Karpas-422 (cell line): Measurements from ENCODE around the gene GNL3. TPM values are rescaled to one million over a fixed set of nuclear protein-coding genes. Genes with fewer than 3 reads are reported as not detected.

Experiments
- DNase-seq: peaks from one replicate; pipeline ENCODE4 v3.0.0-alpha.2; 2015
- H2AFZ ChIP-seq: fragments of 200-600 bp; sonication (generic); 2 replicates; pipeline ENCODE4 v1.6.1; 2014; ENCODE audit warnings: antibody characterized with exemption, low read length, mixed read lengths
- H3K27ac ChIP-seq: fragments of 200-600 bp; sonication (generic); 2 replicates; pipeline ENCODE4 v1.5.1; 2014; ENCODE audit warnings: mild to moderate bottlenecking, low read length, moderate library complexity
- H3K27me3 ChIP-seq: fragments of 200-600 bp; sonication (generic); 2 replicates; pipeline ENCODE4 v1.6.1; 2014; ENCODE audit warnings: low read length, mixed read lengths
- H3K36me3 ChIP-seq: fragments of 200-600 bp; sonication (generic); 2 replicates; pipeline ENCODE4 v1.6.1; 2014; ENCODE audit warnings: low read length, mixed read lengths; ENCODE audit not compliant: insufficient read depth
- H3K4me1 ChIP-seq: fragments of 200-600 bp; sonication (generic); 2 replicates; pipeline ENCODE4 v1.6.1; 2014; ENCODE audit warnings: mild to moderate bottlenecking, low read length, mixed read lengths
- H3K4me2 ChIP-seq: fragments of 200-600 bp; sonication (generic); 2 replicates; pipeline ENCODE4 v1.6.1; 2014; ENCODE audit warnings: low read length, low read depth, mild to moderate bottlenecking; ENCODE audit not compliant: poor library complexity, severe bottlenecking
- H3K4me3 ChIP-seq: fragments of 200-600 bp; sonication (generic); 2 replicates; pipeline ENCODE4 v1.5.1; 2014; ENCODE audit warnings: mild to moderate bottlenecking, antibody characterized with exemption, low read length, mixed read lengths
- H3K79me2 ChIP-seq: fragments of 200-600 bp; sonication (generic); 2 replicates; pipeline ENCODE4 v1.6.1; 2014; ENCODE audit warnings: mild to moderate bottlenecking, low read length, mixed read lengths
- H3K9ac ChIP-seq: fragments of 200-600 bp; sonication (generic); 2 replicates; pipeline ENCODE4 v1.6.0; 2014; ENCODE audit warnings: low read length
- H3K9me2 ChIP-seq: fragments of 200-600 bp; sonication (generic), shearing (Covaris generic); replicated peaks from 2 replicates; pipeline ENCODE4 v1.6.0; 2014; ENCODE audit warnings: mild to moderate bottlenecking, low read length, moderate library complexity; ENCODE audit not compliant: insufficient read depth
- H3K9me3 ChIP-seq: fragments of 300-700, 200-600 bp; sonication (generic); 2 replicates; pipeline ENCODE4 v1.6.1; 2014; ENCODE audit warnings: low read length, mixed read lengths
- H4K20me1 ChIP-seq: fragments of 200-600 bp; sonication (generic); 2 replicates; pipeline ENCODE4 v1.6.1; 2014; ENCODE audit warnings: mild to moderate bottlenecking, antibody characterized with exemption, low read length, low read depth; ENCODE audit not compliant: insufficient read depth
- total RNA-seq: library from RNA; depleted of rRNA; stranded (reverse); fragments of >200 nt; shearing (Covaris generic); gene quantifications from 2 replicates; pipeline ENCODE4 v1.2.3, GENCODE V29; 2014; ENCODE audit warnings: low replicate concordance; rRNA removed

GNL3 gene
- 96.9 and 138 TPM in 2 replicates for total RNA-seq

DNA sequence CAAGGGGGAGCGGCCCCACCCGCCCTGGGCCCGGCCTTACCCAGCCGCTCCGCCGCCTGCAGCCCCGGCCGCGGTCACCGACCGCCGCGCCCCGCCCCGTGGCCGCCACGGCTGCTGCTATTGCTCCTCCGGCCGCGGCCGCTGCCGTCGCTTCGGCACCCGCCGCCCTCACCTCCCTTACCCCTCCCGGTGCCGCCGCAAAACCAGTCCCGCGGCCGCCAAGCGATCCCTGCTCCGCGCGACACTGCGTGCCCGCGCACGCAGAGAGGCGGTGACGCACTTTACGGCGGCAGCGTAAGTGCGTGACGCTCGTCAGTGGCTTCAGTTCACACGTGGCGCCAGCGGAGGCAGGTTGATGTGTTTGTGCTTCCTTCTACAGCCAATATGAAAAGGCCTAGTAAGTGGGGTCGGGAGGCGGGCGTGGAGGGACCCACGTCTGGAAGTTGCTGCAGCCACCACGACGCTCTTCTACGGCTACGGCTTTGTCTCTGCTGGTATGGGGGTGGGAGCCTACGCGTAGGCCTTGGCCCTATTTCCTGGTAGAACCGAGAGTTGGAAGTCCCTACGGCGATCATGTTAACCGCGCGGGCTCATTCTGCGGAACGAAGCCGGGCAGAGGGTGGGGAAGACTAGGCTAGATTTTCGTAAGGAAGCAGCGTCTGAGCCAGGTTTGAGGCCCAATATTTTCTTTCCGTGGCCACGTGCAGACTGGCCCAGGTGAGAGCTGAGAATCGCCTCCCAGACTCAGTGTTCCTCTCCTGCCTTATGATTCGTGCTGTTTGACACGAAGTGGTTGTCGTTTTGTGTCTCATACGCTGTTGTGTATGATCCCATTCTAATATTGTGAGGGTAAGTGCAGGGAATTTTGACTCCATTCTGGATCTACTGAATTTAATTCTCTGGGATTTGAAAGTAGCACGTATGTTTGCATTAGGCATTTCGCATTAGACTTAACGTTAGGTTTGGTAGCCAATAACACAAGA, at the start of gene GNL3, which contains the start of gene PBRM1:
TSS of gene GNL3 (plus strand) at position 324 of the 983 bp plus-strand sequence. CDS start at position 385, 61 bp downstream.
TSS of gene PBRM1 (minus strand) at position 205 of the 983 bp plus-strand sequence.
- Histone ChIP-seq H3K9me3 (no peaks in the 10 kb centered on the region), H3K4me2 (peak within 1 kb of the TSS; percentile 91), H3K4me1 (peaks cover 44% of the 10 kb centered on the region), H3K27ac (peak within 1 kb of the TSS; percentile 79), H3K79me2 (peaks cover 88% of the 10 kb centered on the region), H3K4me3 (peak within 1 kb of the TSS; percentile 88), H3K36me3 (peaks cover 48% of the 10 kb centered on the region), H3K9me2 (no peaks in the 10 kb centered on the region), H2AFZ (no peak within 1 kb of the TSS), H3K27me3 (no peaks in the 10 kb centered on the region), H3K9ac (peak within 1 kb of the TSS; percentile 84), H4K20me1 (no peaks in the 10 kb centered on the region)
- DNase-seq, result peak; percentile 97

DNA sequence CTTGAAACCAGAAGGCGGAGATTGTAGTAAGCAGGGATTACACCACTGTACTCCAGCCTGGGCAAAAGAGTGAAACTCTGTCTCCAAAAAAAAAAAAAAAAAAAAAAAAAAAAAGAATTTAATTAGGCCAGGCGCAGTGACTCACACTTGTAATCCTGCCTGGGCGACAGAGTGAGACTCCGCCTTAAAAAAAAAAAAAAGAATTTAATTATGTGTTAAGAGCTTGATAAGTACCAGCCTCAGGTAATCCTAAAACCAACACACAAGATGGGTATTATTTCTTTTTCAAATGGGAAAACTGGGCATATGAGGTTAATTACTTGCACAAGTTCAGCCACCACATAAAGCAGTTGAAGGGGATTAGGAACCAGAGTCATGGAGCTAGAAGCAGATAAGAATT, 49.2 kb upstream of the GNL3 start:
- no peaks in the 10 kb centered on the region for H3K4me1 ChIP-seq
- H3K4me2 ChIP-seq, result no peak overlapping the region
- peaks cover 31% of the 10 kb centered on the region; the same call in 1 of the 2 replicates for H3K36me3 ChIP-seq
- no peak overlapping the region for H3K4me3 ChIP-seq
- H3K9me2 ChIP-seq, result no peaks in the 10 kb centered on the region
- no peaks in the 10 kb centered on the region for H4K20me1 ChIP-seq
- no peak for DNase-seq
- no peak overlapping the region for H3K27ac ChIP-seq
- H3K9ac ChIP-seq, result no peak overlapping the region
- H3K9me3 ChIP-seq, result no peaks in the 10 kb centered on the region
- H3K79me2 ChIP-seq, result no peaks in the 10 kb centered on the region; the same call in 1 of the 2 replicates
- H2AFZ ChIP-seq, result no peak overlapping the region
- H3K27me3 ChIP-seq, result no peaks in the 10 kb centered on the region

- Histone ChIP-seq H3K79me2 (peaks cover 8% of the 10 kb centered on the region), H3K4me2 (no peak overlapping the region), H2AFZ (no peak overlapping the region), H3K9me3 (no peaks in the 10 kb centered on the region), H3K9me2 (no peaks in the 10 kb centered on the region), H3K4me3 (no peak overlapping the region), H3K9ac (no peak overlapping the region), H3K27ac (no peak overlapping the region), H3K36me3 (peaks cover 63% of the 10 kb centered on the region; the same call in 1 of the 2 replicates), H3K27me3 (no peaks in the 10 kb centered on the region), H3K4me1 (no peaks in the 10 kb centered on the region), H4K20me1 (no peaks in the 10 kb centered on the region)
- no peak for DNase-seq
These were observed 40.3 kb upstream of the GNL3 start for GRCh38 chr3:52645549-52645948.

DNA sequence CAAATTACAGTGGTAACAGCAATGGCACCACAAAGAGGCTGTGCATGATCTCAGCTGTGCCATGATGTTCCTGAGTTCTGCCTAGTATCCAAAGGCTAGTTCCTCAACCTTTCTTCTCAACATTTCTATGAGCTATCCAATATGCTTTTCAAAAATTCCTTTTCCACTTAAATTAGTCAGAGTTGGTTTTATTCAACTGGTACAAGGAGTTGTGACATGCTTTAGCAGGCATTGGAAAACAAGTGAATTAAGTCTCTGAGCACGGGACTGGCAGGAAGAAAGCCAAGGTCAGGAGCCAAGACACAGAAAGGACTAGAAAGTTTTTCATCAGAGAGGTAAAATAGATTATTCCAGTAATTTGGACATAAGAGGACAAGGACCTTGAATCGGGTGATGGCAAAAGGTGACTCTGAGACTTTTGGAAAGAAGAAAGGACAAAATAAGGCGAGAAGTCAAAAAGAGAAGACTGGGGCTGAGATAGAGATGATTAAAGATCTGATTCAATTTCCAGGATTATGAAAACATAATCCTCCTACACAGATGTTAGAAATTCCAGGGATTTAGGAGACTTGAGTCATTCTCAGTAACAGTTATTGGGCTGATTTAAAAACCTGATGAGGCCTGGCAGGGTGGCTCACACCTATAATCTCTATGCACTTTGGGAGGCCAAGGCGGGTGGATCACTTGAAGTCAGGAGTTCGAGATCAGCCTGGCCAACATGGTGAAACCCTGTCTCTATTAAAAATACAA, 36.2 kb upstream of the GNL3 start:
- Histone ChIP-seq H3K36me3 (peaks cover 55% of the 10 kb centered on the region), H3K9ac (no peak overlapping the region)
- DNase-seq, result no peak

DNA sequence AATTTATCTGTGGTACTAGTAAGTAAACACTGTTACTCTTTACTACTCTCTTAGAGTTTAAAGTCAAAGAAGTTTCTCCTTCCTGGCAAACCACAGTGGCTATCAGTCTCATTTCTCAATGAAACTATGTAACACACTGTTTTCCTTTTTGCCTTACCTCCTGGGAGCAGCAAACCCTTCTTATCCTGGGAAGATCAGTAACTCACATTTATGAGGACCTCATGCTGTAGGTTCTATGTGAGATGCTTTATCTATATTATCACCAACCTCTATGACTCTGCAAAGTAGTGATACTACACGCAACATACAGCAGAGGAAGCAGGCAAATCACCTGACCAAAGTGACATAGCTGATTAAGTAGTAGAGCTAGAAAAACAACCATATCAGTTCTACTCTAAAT, 35.4 kb upstream of the GNL3 start:
- Histone ChIP-seq H3K4me3 (no peak overlapping the region), H3K27ac (no peak overlapping the region), H3K9ac (no peak overlapping the region), H3K36me3 (peaks cover 56% of the 10 kb centered on the region), H3K9me2 (no peaks in the 10 kb centered on the region), H3K4me1 (no peaks in the 10 kb centered on the region), H3K27me3 (no peaks in the 10 kb centered on the region), H3K4me2 (no peak overlapping the region), H4K20me1 (no peaks in the 10 kb centered on the region), H3K79me2 (peaks cover 8% of the 10 kb centered on the region), H3K9me3 (no peaks in the 10 kb centered on the region), H2AFZ (no peak overlapping the region)
- no peak for DNase-seq

More for the DNA sequence above, 36.2 kb upstream of the GNL3 start:
- no peak overlapping the region for H3K27ac ChIP-seq
- H3K9me3 ChIP-seq, result no peaks in the 10 kb centered on the region
- no peak overlapping the region for H3K4me2 ChIP-seq
- no peaks in the 10 kb centered on the region for H3K27me3 ChIP-seq
- no peaks in the 10 kb centered on the region for H3K9me2 ChIP-seq
- no peak overlapping the region for H3K4me3 ChIP-seq
- H2AFZ ChIP-seq, result no peak overlapping the region
- no peaks in the 10 kb centered on the region for H4K20me1 ChIP-seq
- peaks cover 8% of the 10 kb centered on the region for H3K79me2 ChIP-seq
- no peaks in the 10 kb centered on the region for H3K4me1 ChIP-seq

DNA sequence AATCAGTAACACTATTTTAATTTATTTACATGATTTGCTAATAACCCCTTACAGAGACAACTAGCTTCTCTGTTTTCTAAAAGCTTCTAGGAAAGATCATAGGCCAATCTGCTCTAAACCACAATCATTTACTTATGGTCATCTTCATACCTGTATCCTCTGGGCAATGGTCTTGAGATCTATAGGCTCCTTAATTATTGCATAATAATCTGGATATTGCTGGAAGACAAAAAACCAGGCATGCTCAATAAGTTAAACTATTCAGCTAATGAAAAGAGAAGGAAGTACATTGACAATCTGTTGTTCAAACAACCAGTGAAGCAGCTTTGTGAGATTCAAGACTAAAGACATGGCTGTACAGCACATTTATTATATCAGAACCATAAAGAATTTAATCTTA, 34.2 kb upstream of the GNL3 start:
- Histone ChIP-seq H3K36me3 (peaks cover 53% of the 10 kb centered on the region), H3K79me2 (peaks cover 8% of the 10 kb centered on the region), H3K27me3 (no peaks in the 10 kb centered on the region), H4K20me1 (no peaks in the 10 kb centered on the region), H3K4me3 (no peak overlapping the region), H3K9me2 (no peaks in the 10 kb centered on the region), H3K27ac (no peak overlapping the region), H2AFZ (no peak overlapping the region), H3K9me3 (no peaks in the 10 kb centered on the region), H3K9ac (no peak overlapping the region), H3K4me2 (no peak overlapping the region), H3K4me1 (no peaks in the 10 kb centered on the region)
- DNase-seq, result no peak

DNA sequence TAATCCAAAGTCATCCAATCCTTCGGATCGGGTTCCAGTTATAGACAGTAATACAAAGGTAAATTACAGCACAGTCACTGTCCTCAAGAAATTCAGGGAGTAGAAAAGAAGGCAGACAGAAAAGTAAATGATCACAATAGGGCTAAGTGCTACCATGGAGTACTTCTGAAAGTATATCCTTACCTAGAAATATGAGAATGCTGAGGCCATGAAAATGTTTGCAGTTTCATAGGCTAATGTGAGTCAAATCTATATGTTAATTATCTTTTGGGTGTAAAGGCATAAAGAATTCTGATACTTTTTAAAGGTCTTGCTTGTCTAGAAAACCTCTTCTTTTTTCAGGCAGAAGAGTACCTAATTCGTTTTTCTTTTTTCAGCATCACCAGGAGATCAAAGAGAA, 29.9 kb upstream of the GNL3 start:
- no peak for DNase-seq
- Histone ChIP-seq H2AFZ (no peak overlapping the region), H3K36me3 (peaks cover 45% of the 10 kb centered on the region), H3K27ac (no peak overlapping the region), H3K9ac (no peak overlapping the region), H3K9me2 (no peaks in the 10 kb centered on the region), H3K4me3 (no peak overlapping the region), H3K9me3 (no peaks in the 10 kb centered on the region), H3K27me3 (no peaks in the 10 kb centered on the region), H3K4me1 (no peaks in the 10 kb centered on the region), H4K20me1 (0 out of 2 replicates have a peak, but pooled peaks cover 3% of the 10 kb centered on the region), H3K79me2 (no peaks in the 10 kb centered on the region), H3K4me2 (no peak overlapping the region)

- peaks cover 63% of the 10 kb centered on the region for H3K36me3 ChIP-seq
- peaks cover 26% of the 10 kb centered on the region for H3K79me2 ChIP-seq
- DNase-seq, result no peak
These were observed 25.8 kb upstream of the GNL3 start for GRCh38 chr3:52660046-52660445.

More at GRCh38 chr3:52660046-52660445, 25.8 kb upstream of the GNL3 start:
- H3K4me3 ChIP-seq, result no peak overlapping the region
- H3K9me2 ChIP-seq, result no peaks in the 10 kb centered on the region
- no peak overlapping the region for H2AFZ ChIP-seq
- H3K9me3 ChIP-seq, result no peaks in the 10 kb centered on the region
- H3K9ac ChIP-seq, result no peak overlapping the region
- no peaks in the 10 kb centered on the region for H3K4me1 ChIP-seq
- no peaks in the 10 kb centered on the region for H3K27me3 ChIP-seq
- no peak overlapping the region for H3K4me2 ChIP-seq
- H4K20me1 ChIP-seq, result 0 out of 2 replicates have a peak, but pooled peaks cover 3% of the 10 kb centered on the region
- no peak overlapping the region for H3K27ac ChIP-seq
